Neutrophil (primary cell): ENCODE results near the gene KIF23.

ENCODE experiments used
- H3K27ac ChIP-seq: fragments of 200-600 bp; sonication (generic); 2 replicates; pipeline ENCODE4 v1.5.1; 2016; ENCODE audit warnings: mild to moderate bottlenecking, moderate library complexity
- H3K27me3 ChIP-seq: fragments of 200-600 bp; sonication (generic); 2 replicates; pipeline ENCODE4 v1.6.0; 2016; ENCODE audit warnings: mild to moderate bottlenecking
- H3K36me3 ChIP-seq: fragments of 200-600 bp; sonication (generic); 2 replicates; pipeline ENCODE4 v1.5.1; 2017
- H3K4me1 ChIP-seq, 2 experiments: fragments of 200-600 bp in 1 of 2; sonication (generic) in 1 of 2; 1 replicate in 1 of 2; 2 replicates in 1 of 2; pipeline versions ENCODE4 v1.5.1 to v1.6.1; 2013 to 2016; ENCODE audit warnings: low read depth in 1 of 2, low read length in 1 of 2, mild to moderate bottlenecking in 1 of 2, moderate library complexity in 1 of 2; ENCODE audit not compliant: control insufficient read depth in 1 of 2, insufficient read depth in 1 of 2
- H3K4me3 ChIP-seq, 2 experiments: fragments of 200-600 bp in 1 of 2; sonication (generic) in 1 of 2; 1 replicate in 1 of 2; 2 replicates in 1 of 2; pipeline ENCODE4 v1.5.1; 2013 to 2016; ENCODE audit warnings: low read depth in 1 of 2, low read length in 1 of 2, mild to moderate bottlenecking in 1 of 2, moderate library complexity in 1 of 2
- H3K9me3 ChIP-seq: fragments of 200-600 bp; sonication (generic); 2 replicates; pipeline ENCODE4 v1.5.1; 2016
- CTCF ChIP-seq: fragments of 200-600 bp; sonication (generic); IDR thresholded peaks from 2 replicates; pipeline ENCODE4 v1.5.1; 2016; ENCODE audit warnings: antibody characterized with exemption

The KIF23 gene

DNA sequence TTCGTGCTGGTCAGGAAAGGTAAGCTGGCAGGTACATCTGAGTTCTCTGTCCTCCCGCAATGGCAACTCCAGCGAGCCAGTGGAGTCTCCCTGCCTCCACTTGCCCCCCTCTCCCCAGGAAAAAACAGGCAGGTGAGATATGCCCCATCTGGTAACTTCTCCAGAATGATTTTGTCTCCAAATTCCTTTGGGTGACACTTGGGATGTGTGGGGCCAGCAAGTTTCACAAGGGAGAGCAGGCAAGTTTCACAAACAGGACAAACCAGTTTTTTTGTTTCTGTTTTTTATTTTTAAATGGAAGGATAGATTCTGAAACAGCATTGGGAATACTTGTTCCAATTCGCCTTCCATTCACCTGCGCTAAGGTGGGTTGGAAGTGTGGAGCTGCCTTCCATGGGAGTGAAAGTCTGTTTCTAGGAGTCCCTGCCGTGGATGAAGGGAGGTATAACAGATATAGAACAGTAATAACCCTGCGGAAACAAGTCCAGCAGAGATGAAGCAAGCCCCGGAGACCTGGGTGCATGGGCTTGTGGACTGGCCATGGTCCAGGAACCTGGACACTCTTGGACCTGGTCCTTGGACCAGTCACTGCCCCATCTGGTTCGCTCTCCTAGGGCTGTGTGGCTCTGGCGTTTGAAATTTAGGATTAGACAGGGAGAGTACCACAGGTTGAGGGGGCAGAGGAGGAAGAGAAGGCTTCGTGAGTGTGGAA lies 22.9 kb upstream of the KIF23 start:
- Histone ChIP-seq H3K27ac (no peak overlapping the region), H3K9me3 (no peaks in the 10 kb centered on the region), H3K4me1 (peaks cover 8 to 18% of the 10 kb centered on the region in 2 experiments), H3K36me3 (no peaks in the 10 kb centered on the region), H3K4me3 (no peak overlapping the region), H3K27me3 (no peaks in the 10 kb centered on the region)
- no peak for TF ChIP-seq CTCF

GRCh38 chr15:69392352-69392751 lies 21.8 kb upstream of the KIF23 start:
- TF ChIP-seq CTCF: no peak
- Histone ChIP-seq H3K4me3 (no peak overlapping the region), H3K27ac (no peak overlapping the region), H3K36me3 (no peaks in the 10 kb centered on the region), H3K27me3 (no peaks in the 10 kb centered on the region), H3K4me1 (peaks cover 8 to 18% of the 10 kb centered on the region in 2 experiments), H3K9me3 (no peaks in the 10 kb centered on the region)

DNA sequence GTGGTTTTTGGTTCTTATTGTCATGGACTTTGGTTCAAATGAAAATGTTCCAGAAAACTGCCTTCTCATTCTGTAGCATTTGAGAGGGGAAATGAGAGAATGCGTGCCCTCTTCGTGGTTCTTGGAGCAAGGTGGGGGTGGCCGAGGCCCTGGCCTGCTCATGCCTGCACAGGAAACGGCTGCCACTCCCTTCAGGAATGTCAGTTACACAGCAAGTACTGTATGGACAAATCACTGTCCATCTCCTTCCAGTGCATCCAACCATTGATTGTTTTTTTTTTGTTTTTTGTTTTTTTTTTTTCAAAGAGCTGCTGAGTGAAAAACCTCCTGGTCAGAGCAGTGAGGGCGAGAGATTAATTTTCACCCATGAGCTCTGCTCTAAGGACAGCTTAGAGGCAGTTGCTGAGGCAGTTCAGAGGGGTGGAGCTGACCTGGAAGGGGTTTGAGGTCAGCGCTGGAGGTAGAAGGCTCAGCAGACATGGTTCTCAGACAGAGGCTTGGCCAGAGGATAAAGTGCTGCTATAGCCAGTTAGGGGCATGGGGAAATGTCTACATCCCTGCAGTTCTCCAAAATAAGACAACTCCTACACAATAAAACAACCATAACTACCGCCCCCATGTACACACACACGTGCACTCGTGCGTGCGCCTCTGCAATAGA lies 20.2 kb upstream of the KIF23 start:
- no peak for TF ChIP-seq CTCF
- Histone ChIP-seq H3K4me1 (peaks cover 8 to 13% of the 10 kb centered on the region in 2 experiments), H3K27ac (no peak overlapping the region), H3K9me3 (no peaks in the 10 kb centered on the region), H3K27me3 (no peaks in the 10 kb centered on the region), H3K36me3 (no peaks in the 10 kb centered on the region), H3K4me3 (no peak overlapping the region)

DNA sequence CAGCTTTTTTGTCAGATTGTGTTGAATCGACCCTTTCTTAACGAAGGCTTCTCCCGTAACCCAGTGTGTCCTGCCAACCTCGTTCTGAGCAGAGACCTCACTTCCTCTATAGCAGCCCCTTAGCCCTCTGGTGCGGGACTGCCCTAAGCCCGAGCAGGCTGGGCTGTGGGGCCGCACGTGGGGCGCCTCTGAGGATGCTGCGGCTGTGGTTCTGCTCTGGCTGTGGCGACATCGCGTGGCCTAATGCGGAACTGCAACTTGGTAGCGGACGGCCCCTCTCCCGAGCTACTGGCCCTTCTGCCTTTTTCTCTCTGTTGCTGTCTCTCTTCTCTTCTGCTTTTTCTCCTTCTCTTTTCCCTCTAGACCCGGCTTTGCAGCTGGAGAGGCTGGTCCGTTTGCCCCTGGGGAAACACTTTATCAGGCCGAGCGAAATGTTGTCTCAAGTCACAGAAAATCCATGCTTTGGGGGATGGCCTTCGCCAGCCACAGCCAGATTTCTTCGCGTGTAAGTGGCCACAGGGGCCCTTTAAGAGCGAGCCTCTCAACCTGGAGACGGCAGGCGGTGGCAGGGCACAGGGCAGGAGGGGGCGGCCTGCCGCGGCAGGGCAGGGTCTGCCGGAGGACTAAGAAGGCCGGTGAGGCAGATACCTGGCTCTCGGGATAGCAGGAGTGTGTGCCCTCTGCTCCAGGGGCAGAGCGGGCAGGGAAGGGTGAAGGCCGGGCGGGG lies 19.4 kb upstream of the KIF23 start:
- peak; percentile 93 for TF ChIP-seq CTCF
- Histone ChIP-seq H3K4me3 (no peak overlapping the region), H3K4me1 (peaks cover 7 to 8% of the 10 kb centered on the region in 2 experiments), H3K36me3 (no peaks in the 10 kb centered on the region), H3K27me3 (no peaks in the 10 kb centered on the region), H3K27ac (no peak overlapping the region), H3K9me3 (no peaks in the 10 kb centered on the region)

DNA sequence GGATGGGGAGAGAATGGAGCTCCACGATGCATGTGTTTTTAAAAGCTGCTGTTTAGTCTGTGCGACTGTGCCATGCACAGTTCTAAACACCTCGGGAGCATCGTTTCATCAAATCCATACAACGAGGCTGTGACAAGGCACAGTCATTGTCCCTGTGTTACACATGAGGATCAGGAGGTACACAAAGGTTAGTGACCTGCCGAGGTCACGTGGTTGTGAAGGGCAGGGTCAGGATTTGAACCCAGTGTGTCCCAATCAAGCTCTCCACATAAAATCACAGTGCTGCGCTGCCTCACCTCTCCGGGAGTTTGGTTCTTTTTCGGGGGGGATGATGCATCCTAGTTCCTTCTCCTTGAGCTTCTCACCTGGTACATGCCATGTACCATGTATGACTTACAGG lies 18.7 kb upstream of the KIF23 start:
- no peak overlapping the region for H3K27ac ChIP-seq
- H3K36me3 ChIP-seq: no peaks in the 10 kb centered on the region
- H3K4me1 ChIP-seq: peaks cover 7 to 8% of the 10 kb centered on the region in 2 experiments
- H3K4me3 ChIP-seq: no peak overlapping the region
- TF ChIP-seq CTCF: no peak
- H3K9me3 ChIP-seq: no peaks in the 10 kb centered on the region
- no peaks in the 10 kb centered on the region for H3K27me3 ChIP-seq
